HepG2 (cell line): Measurements from ENCODE around the gene SPATA21. TPM values are rescaled to one million over a fixed set of nuclear protein-coding genes. Genes with fewer than 3 reads are reported as not detected.

Experiments
- AKNA ChIP-seq: sonication (generic); formaldehyde crosslinking; IDR thresholded peaks from 2 replicates; pipeline ENCODE4 v1.4.0; 2020; ENCODE audit warnings: missing genetic modification reagents, borderline replicate concordance
- ELF4 ChIP-seq: sonication (generic); formaldehyde crosslinking; IDR thresholded peaks from 2 replicates; pipeline ENCODE4 v1.5.0; 2020; ENCODE audit warnings: missing genetic modification reagents, mild to moderate bottlenecking, moderate library complexity, borderline replicate concordance
- ETS1 ChIP-seq: sonication (generic); formaldehyde crosslinking; IDR thresholded peaks from 2 replicates; pipeline ENCODE4 v1.4.0; 2020; ENCODE audit warnings: missing genetic modification reagents
- KIAA2018 ChIP-seq: sonication (generic); formaldehyde crosslinking; IDR thresholded peaks from 2 replicates; pipeline ENCODE4 v1.5.0; 2020; ENCODE audit warnings: mild to moderate bottlenecking, missing genetic modification reagents, borderline replicate concordance
- MEIS1 ChIP-seq: sonication (generic); formaldehyde crosslinking; IDR thresholded peaks from 2 replicates; pipeline ENCODE4 v1.9.0; 2021; ENCODE audit warnings: mild to moderate bottlenecking, missing genetic modification reagents, moderate library complexity, borderline replicate concordance
- MYC ChIP-seq: sonication (generic); formaldehyde crosslinking; IDR thresholded peaks from 2 replicates; pipeline ENCODE4 v1.9.0; 2021; ENCODE audit warnings: missing genetic modification reagents, borderline replicate concordance
- NR2F2 ChIP-seq: IDR thresholded peaks from 2 replicates; pipeline ENCODE4 v1.6.1; 2012; ENCODE audit warnings: low read depth, inconsistent platforms, borderline replicate concordance
- PHF21A ChIP-seq: sonication (generic); formaldehyde crosslinking; IDR thresholded peaks from 2 replicates; pipeline ENCODE4 v1.5.0; 2020; ENCODE audit warnings: mild to moderate bottlenecking, missing genetic modification reagents
- TBX3 ChIP-seq: fragments of 450-650 bp; IDR thresholded peaks from 2 replicates; pipeline ENCODE4 v1.6.1; 2017; ENCODE audit warnings: antibody characterized with exemption, mild to moderate bottlenecking, inconsistent platforms, borderline replicate concordance
- U2AF1 ChIP-seq: fragments of 200-400 bp; formaldehyde crosslinking; optimal IDR thresholded peaks from 2 replicates; pipeline ENCODE3; 2017; ENCODE audit warnings: mild to moderate bottlenecking, low read depth, low read length
- ZNF232 ChIP-seq: sonication (generic); formaldehyde crosslinking; IDR thresholded peaks from 2 replicates; pipeline ENCODE4 v1.4.0; 2020; ENCODE audit warnings: missing genetic modification reagents, borderline replicate concordance
- ZNF562 ChIP-seq: sonication (generic); formaldehyde crosslinking; IDR thresholded peaks from 2 replicates; pipeline ENCODE4 v1.8.0; 2022; ENCODE audit warnings: missing genetic modification reagents, borderline replicate concordance
- ZNF580 ChIP-seq: IDR thresholded peaks from 2 replicates; pipeline ENCODE4 v1.6.1; 2016; ENCODE audit warnings: low read depth, borderline replicate concordance
- polyA plus RNA-seq, 8 experiments: library from polyadenylated mRNA; depleted of rRNA in 3 of 8; stranded (reverse) in 7 of 8; unstranded in 1 of 8; fragments of >200 nt; fragmentation: Illumina TruSeq in 4 of 8; extraction: Trizol in 4 of 8; gene quantifications; 2 replicates each; pipeline versions ENCODE4 v1.2.1 to v1.2.3, GENCODE V29; 2011 to 2016; ENCODE audit warnings: low read depth in 4 of 8, missing spikeins in 1 of 8, mixed read lengths in 1 of 8; ENCODE audit not compliant: insufficient read depth in 1 of 8
- total RNA-seq, 5 experiments: library from RNA; depleted of rRNA; stranded (reverse); fragments of >200 nt; fragmentation: Illumina TruSeq; extraction: Trizol; gene quantifications; 2 replicates each; pipeline ENCODE4 v1.2.3, GENCODE V29; 2016; ENCODE audit warnings: low read depth in 1 of 5

Gene SPATA21
- total and polyA plus RNA-seq, 2 of the 13 experiments (the other 11 are each of a cell fraction or from before 2014, with no cell fraction given): 0.80 to 1.4 TPM

- TF ChIP-seq KIAA2018 (CRISPR knock-in tag) (no peak), U2AF1 (peak; percentile 79), ZNF580 (CRISPR knock-in tag) (peak; percentile 90), MEIS1 (CRISPR knock-in tag) (peak; percentile 88; the same call in 1 of the 2 replicates), TBX3 (no peak), ELF4 (CRISPR knock-in tag) (0 out of 2 replicates have a peak, but pooled peaks have one; percentile 8), ZNF562 (CRISPR knock-in tag) (no peak), ETS1 (CRISPR knock-in tag) (peak; percentile 32; the same call in 1 of the 2 replicates), AKNA (no peak), PHF21A (CRISPR knock-in tag) (peak; percentile 53; the same call in 1 of the 2 replicates), MYC (CRISPR knock-in tag) (peak; percentile 99), ZNF232 (CRISPR knock-in tag) (peak; percentile 76), NR2F2 (no peak)
Observed at GRCh38 chr1:16440470-16441281, 3.5 kb upstream of the SPATA21 start, which contains the start of gene NECAP2 (continued).
